ENCODE results near the gene VAMP2. TPM values are rescaled to one million over a fixed set of nuclear protein-coding genes. Genes with fewer than 3 reads are reported as not detected.

Gene VAMP2
- total RNA-seq, 1 experiment from 2014 or later, result 5.0 TPM

GRCh38 chr17:8186787-8187516 lies 24.2 kb upstream of the VAMP2 start:
- Histone ChIP-seq H3K4me3 (ENCODE audit: low read length) (peak overlapping the region; percentile 88), H3K36me3 (ENCODE audit: low read depth, low read length) (no peaks in the 10 kb centered on the region), H3K9me2 (replicated peaks; ENCODE audit: low read length) (no peaks in the 10 kb centered on the region), H3K9me3 (ENCODE audit: low read length) (no peaks in the 10 kb centered on the region), H2AFZ (ENCODE audit: low read length) (peak overlapping the region; percentile 92), H3K4me1 (ENCODE audit: insufficient read depth, low read length) (peaks cover 19% of the 10 kb centered on the region), H3K9ac (ENCODE audit: low read length) (peak overlapping the region; percentile 63), H3K79me2 (ENCODE audit: low read length) (peaks cover 16% of the 10 kb centered on the region), H3F3A (ENCODE audit: low read length, unreplicated experiment) (no peaks in the 10 kb centered on the region), H3K27me3 (ENCODE audit: low read length) (no peaks in the 10 kb centered on the region), H4K20me1 (ENCODE audit: low read length) (no peaks in the 10 kb centered on the region), H3K4me2 (ENCODE audit: low read length) (peak overlapping the region; percentile 99), H3K27ac (ENCODE audit: low read length) (peak overlapping the region; percentile 80)
- TF ChIP-seq CTCF (conservative IDR thresholded peaks at IDR 0.05; ENCODE audit: low read depth, low read length), result peak; percentile 34; the same call in 1 of the 2 replicates
- no peak for TF ChIP-seq EZH2phosphoT487 (IDR thresholded peaks at IDR 0.05; ENCODE audit: borderline replicate concordance, low read length)
- intact Hi-C loops (cut with micrococcal nuclease), result loop anchor here (1.0 to 2.0 kb wide), 3 partner anchors 34 to 68 kb away; partner anchors contain the start of genes CTC1 and PFAS
- peak; percentile 30 for ATAC-seq
- DNase-seq, result peak; percentile 95
- no TSS peak for BruUV-seq (replicated peaks)
- POLR2A ChIA-PET (ENCODE audit: unreplicated experiment), result interaction anchor here (0.6 kb wide), 2 partner anchors 35 to 305 kb away, joined by 3 to 4 read pairs; no protein-coding TSS in a partner anchor
- CTCF ChIA-PET, result no interaction called here

GRCh38 chr17:8186446-8186786 lies 23.7 kb upstream of the VAMP2 start:
- Histone ChIP-seq H3K4me3 (ENCODE audit: low read length) (peak overlapping the region; percentile 88), H2AFZ (ENCODE audit: low read length) (peak overlapping the region; percentile 92), H3K27me3 (ENCODE audit: low read length) (no peaks in the 10 kb centered on the region), H3K36me3 (ENCODE audit: low read depth, low read length) (no peaks in the 10 kb centered on the region), H3K27ac (ENCODE audit: low read length) (peak overlapping the region; percentile 41), H3K9me2 (replicated peaks; ENCODE audit: low read length) (no peaks in the 10 kb centered on the region), H4K20me1 (ENCODE audit: low read length) (no peaks in the 10 kb centered on the region), H3K79me2 (ENCODE audit: low read length) (peaks cover 16% of the 10 kb centered on the region), H3K9me3 (ENCODE audit: low read length) (no peaks in the 10 kb centered on the region), H3K4me1 (ENCODE audit: insufficient read depth, low read length) (peaks cover 19% of the 10 kb centered on the region), H3F3A (ENCODE audit: low read length, unreplicated experiment) (no peaks in the 10 kb centered on the region), H3K4me2 (ENCODE audit: low read length) (peak overlapping the region; percentile 99), H3K9ac (ENCODE audit: low read length) (peak overlapping the region; percentile 63; the same call in 1 of the 2 replicates)
- ATAC-seq, result no peak
- no peak for DNase-seq
- no TSS peak for BruUV-seq (replicated peaks)
- POLR2A ChIA-PET (ENCODE audit: unreplicated experiment), result no interaction called here
- TF ChIP-seq EZH2phosphoT487 (IDR thresholded peaks at IDR 0.05; ENCODE audit: borderline replicate concordance, low read length) (no peak), CTCF (conservative IDR thresholded peaks at IDR 0.05; ENCODE audit: low read depth, low read length) (no peak), EZH2 (IDR thresholded peaks at IDR 0.05; ENCODE audit: low read length, unreplicated experiment) (no peak)
- intact Hi-C loops (cut with micrococcal nuclease), result loop anchor here (2.0 kb wide), 1 partner anchor 62 kb away; the partner anchor contains the start of genes CTC1 and PFAS
- CTCF ChIA-PET, result interaction anchor here (1.2 kb wide), 1 partner anchor 126 kb away, joined by 3 read pairs; no protein-coding TSS in a partner anchor

All from PC-3 (cell line).